Endothelial cell of hepatic sinusoid (primary cell): ENCODE data around the gene LDB2.

Source experiments
- in situ Hi-C: cut with HindIII; loops from 2 replicates; pipeline ENCODE4 v1.10.0; 2017; ENCODE audit warnings: low sequenced_read_pairs

The LDB2 gene

GRCh38 chr4:16844816-16845586 is 53.4 kb downstream of the LDB2 start:
- in situ Hi-C loops: no loop called here

GRCh38 chr4:16843831-16844508 is 54.5 kb downstream of the LDB2 start:
- in situ Hi-C loops: no loop called here

- in situ Hi-C loops: no loop called here
These were observed 60.1 kb downstream of the LDB2 start for GRCh38 chr4:16838226-16838875.

GRCh38 chr4:16837475-16837874 is 61.0 kb downstream of the LDB2 start:
- in situ Hi-C loops: no loop called here

GRCh38 chr4:16836324-16836723 is 62.1 kb downstream of the LDB2 start:
- in situ Hi-C loops: no loop called here

GRCh38 chr4:16835597-16836247 is 62.7 kb downstream of the LDB2 start:
- in situ Hi-C loops: no loop called here

GRCh38 chr4:16834814-16835213 is 63.6 kb downstream of the LDB2 start:
- in situ Hi-C loops: loop anchor here (5.0 kb wide), 2 partner anchors 43 to 62 kb away; partner anchors contain the start of gene LDB2

- in situ Hi-C loops: loop anchor here (5.0 kb wide), 2 partner anchors 41 to 64 kb away; partner anchors contain the start of gene LDB2
These were observed 64.7 kb downstream of the LDB2 start for GRCh38 chr4:16833722-16834121.

- in situ Hi-C loops: loop anchor here (5.0 kb wide), 2 partner anchors 38 to 67 kb away; partner anchors contain the start of gene LDB2
These were observed 68.4 kb downstream of the LDB2 start for GRCh38 chr4:16830081-16830480.

- in situ Hi-C loops: no loop called here
These were observed 70.4 kb downstream of the LDB2 start for GRCh38 chr4:16827794-16828724.

- in situ Hi-C loops: no loop called here
These were observed 71.4 kb downstream of the LDB2 start for GRCh38 chr4:16827045-16827444.

- in situ Hi-C loops: no loop called here
These were observed 72.0 kb downstream of the LDB2 start for GRCh38 chr4:16826406-16826910.

- in situ Hi-C loops: no loop called here
These were observed 74.1 kb downstream of the LDB2 start for GRCh38 chr4:16824278-16824806.

- in situ Hi-C loops: no loop called here
These were observed 78.1 kb downstream of the LDB2 start for GRCh38 chr4:16820329-16820728.

GRCh38 chr4:16819652-16820051 is 78.8 kb downstream of the LDB2 start:
- in situ Hi-C loops: no loop called here

GRCh38 chr4:16818005-16818404 is 80.4 kb downstream of the LDB2 start:
- in situ Hi-C loops: no loop called here

- in situ Hi-C loops: no loop called here
These were observed 81.2 kb downstream of the LDB2 start for GRCh38 chr4:16817286-16817685.

GRCh38 chr4:16814361-16814760 is 84.1 kb downstream of the LDB2 start:
- in situ Hi-C loops: no loop called here

GRCh38 chr4:16812041-16812440 is 86.4 kb downstream of the LDB2 start:
- in situ Hi-C loops: no loop called here

- in situ Hi-C loops: no loop called here
These were observed 88.5 kb downstream of the LDB2 start for GRCh38 chr4:16809943-16810342.
